GF-D8 (cell line): ENCODE data around the gene LAMC1.

ENCODE experiments used
- DNase-seq: peaks from one replicate; lab custom pipeline; 2025; lab: John Stamatoyannopoulos, UW

The LAMC1 gene

GRCh38 chr1:183023146-183023600 lies at the start of gene LAMC1:
TSS of gene LAMC1 (plus strand) at chr1:183023420. CDS start at chr1:183023717, 297 bp downstream.
- DNase-seq: no peak

GRCh38 chr1:182974506-182975191 lies 48.6 kb upstream of the LAMC1 start:
- DNase-seq: no peak

- DNase-seq: no peak
Measured at GRCh38 chr1:182977480-182977879, 45.7 kb upstream of the LAMC1 start.

GRCh38 chr1:182978151-182978853 lies 44.9 kb upstream of the LAMC1 start:
- no peak for DNase-seq

- no peak for DNase-seq
Measured at GRCh38 chr1:182984138-182984537, 39.1 kb upstream of the LAMC1 start.

GRCh38 chr1:182984621-182985020 lies 38.6 kb upstream of the LAMC1 start:
- DNase-seq: no peak

GRCh38 chr1:182985876-182986275 lies 37.3 kb upstream of the LAMC1 start:
- no peak for DNase-seq

- no peak for DNase-seq
Measured at GRCh38 chr1:182990413-182991144, 32.6 kb upstream of the LAMC1 start.

GRCh38 chr1:182993746-182994145 lies 29.5 kb upstream of the LAMC1 start:
- no peak for DNase-seq

- peak; percentile 38 for DNase-seq
Measured at GRCh38 chr1:182995894-182996293, 27.3 kb upstream of the LAMC1 start.

- no peak for DNase-seq
Measured at GRCh38 chr1:182996816-182997215, 26.4 kb upstream of the LAMC1 start.

- no peak for DNase-seq
Measured at GRCh38 chr1:182998482-182998881, 24.7 kb upstream of the LAMC1 start.

GRCh38 chr1:183000167-183000962 lies 22.9 kb upstream of the LAMC1 start:
- no peak for DNase-seq

GRCh38 chr1:183002267-183002666 lies 21.0 kb upstream of the LAMC1 start:
- DNase-seq: no peak

GRCh38 chr1:183002797-183003196 lies 20.4 kb upstream of the LAMC1 start:
- DNase-seq: no peak

- no peak for DNase-seq
Measured at GRCh38 chr1:183003203-183003602, 20.0 kb upstream of the LAMC1 start.

GRCh38 chr1:183004141-183004540 lies 19.1 kb upstream of the LAMC1 start:
- DNase-seq: no peak

GRCh38 chr1:183011859-183012258 lies 11.4 kb upstream of the LAMC1 start:
- DNase-seq: no peak

GRCh38 chr1:183012301-183012994 lies 10.8 kb upstream of the LAMC1 start:
- DNase-seq: no peak

GRCh38 chr1:183019139-183019740 lies 4.0 kb upstream of the LAMC1 start:
- no peak for DNase-seq

GRCh38 chr1:183019860-183020259 lies 3.4 kb upstream of the LAMC1 start:
- no peak for DNase-seq
